Subcutaneous adipose tissue (tissue), 4 donors: ENCODE measurements around the gene HSD17B10. TPM values are rescaled to one million over a fixed set of nuclear protein-coding genes. Genes with fewer than 3 reads are reported as not detected.

ENCODE experiments used
- CTCF ChIP-seq: fragments of 450-650 bp; IDR thresholded peaks from one replicate; pipeline ENCODE4 v1.5.1; 2016; ENCODE audit warnings: low read depth, mild to moderate bottlenecking, control low read depth, antibody characterized with exemption, moderate library complexity
- total RNA-seq, 4 donors: library from RNA; depleted of rRNA; stranded (reverse); fragments of >200 nt; gene quantifications; one replicate each; pipeline ENCODE4 v1.1.0, GENCODE V29; 2016

Gene HSD17B10
- total RNA-seq, 4 donors from 2014 or later = 39.4 to 98.9 (median 54.8) TPM

GRCh38 chrX:53430231-53430630 is 3.9 kb downstream of the HSD17B10 start:
- no peak for TF ChIP-seq CTCF

DNA sequence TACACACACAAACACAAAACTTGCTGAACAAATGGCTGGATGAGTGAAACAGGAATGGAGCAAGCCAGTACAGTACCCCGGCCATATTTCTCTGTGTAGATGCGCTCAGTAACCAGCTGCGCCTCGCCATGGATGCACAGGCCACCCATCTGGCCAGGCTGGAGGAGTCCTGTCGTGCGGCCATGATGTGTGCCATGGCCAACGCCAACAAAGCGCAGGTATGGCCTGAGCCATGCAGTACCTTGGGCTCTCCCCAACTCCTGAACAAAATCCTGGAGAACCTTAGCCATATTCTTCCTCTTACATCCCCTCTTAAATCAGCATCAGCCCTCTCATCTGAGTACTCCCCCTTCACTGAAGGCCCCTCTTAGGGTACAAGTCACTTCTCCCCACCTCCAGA is 4.4 kb downstream of the HSD17B10 start:
- no peak for TF ChIP-seq CTCF

GRCh38 chrX:53422861-53423306 is 11.3 kb downstream of the HSD17B10 start, which contains the start of gene RIBC1:
TSS of gene RIBC1 (plus strand) at chrX:53422873. CDS start at chrX:53426277, 3,404 bp downstream.
- TF ChIP-seq CTCF = no peak

- TF ChIP-seq CTCF = no peak
Observed at GRCh38 chrX:53422086-53422860, 11.9 kb downstream of the HSD17B10 start, which contains the start of gene SMC1A. TSS of gene SMC1A (minus strand) at chrX:53422654. CDS start at chrX:53422600, 54 bp downstream.

- TF ChIP-seq CTCF = no peak
Observed at GRCh38 chrX:53421772-53422085, 12.4 kb downstream of the HSD17B10 start.

DNA sequence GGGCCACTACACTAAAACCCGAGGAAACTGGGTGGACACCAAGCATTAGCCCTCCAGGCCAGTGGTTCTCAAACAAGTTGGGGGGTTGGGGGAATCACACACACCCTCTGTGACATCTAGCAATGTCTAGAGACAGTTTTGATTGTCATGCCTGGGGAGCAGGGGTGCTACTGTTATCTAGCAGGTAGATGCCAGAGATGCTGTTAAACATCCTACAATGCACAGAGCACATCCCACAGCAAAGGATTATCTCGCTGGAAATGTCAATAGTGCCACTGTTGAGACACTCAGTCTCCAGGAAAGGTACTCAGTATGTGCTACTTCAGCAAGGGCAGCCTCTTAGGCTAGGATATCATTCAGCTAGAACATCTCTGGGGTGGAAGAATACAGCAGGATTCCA is 13.0 kb downstream of the HSD17B10 start:
- TF ChIP-seq CTCF = no peak

DNA sequence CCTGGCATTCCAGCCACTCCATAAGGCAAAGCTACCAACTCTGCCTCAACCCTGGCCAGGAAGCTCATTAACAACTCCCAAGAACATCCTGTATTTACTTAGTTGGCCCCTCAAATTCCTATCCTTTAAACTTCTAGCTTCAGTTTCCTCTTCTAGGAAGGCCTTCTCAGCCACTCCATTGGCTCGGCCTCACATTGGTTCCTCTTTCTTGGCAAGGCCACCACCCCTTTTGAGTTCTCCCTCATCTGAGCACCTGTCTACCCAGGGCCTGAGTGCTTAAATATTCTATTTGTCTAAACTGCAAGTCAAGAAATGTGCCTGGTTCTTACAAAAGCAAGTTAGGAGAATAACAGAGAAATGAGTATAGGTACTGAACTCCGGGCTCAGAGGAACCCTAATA is 21.7 kb downstream of the HSD17B10 start:
- TF ChIP-seq CTCF = no peak
